Epithelial cell of proximal tubule (primary cell): ENCODE results near the gene AHI1. TPM values are rescaled to one million over a fixed set of nuclear protein-coding genes. Genes with fewer than 3 reads are reported as not detected.

Source experiments
- DNase-seq: peaks from one replicate; pipeline ENCODE4 v3.0.0-alpha.2; 2011; ENCODE audit warnings: low read depth
- H3K4me3 ChIP-seq: 2 replicates; pipeline ENCODE4 v1.5.1; 2011; ENCODE audit warnings: low read depth, mild to moderate bottlenecking, low read length
- total RNA-seq: library from RNA; depleted of rRNA; stranded (reverse); fragments of >200 nt; gene quantifications from 2 replicates; pipeline ENCODE4 v1.2.3, GENCODE V29; 2015
- TF ChIP-seq, protein P1 (sequence below): conservative IDR thresholded peaks from 2 replicates; pipeline ENCODE4 v1.5.1; 2012; ENCODE audit warnings: low read depth, mild to moderate bottlenecking, low read length

Gene AHI1
- total RNA-seq, 1 donor from 2014 or later = 7.5 TPM

DNA sequence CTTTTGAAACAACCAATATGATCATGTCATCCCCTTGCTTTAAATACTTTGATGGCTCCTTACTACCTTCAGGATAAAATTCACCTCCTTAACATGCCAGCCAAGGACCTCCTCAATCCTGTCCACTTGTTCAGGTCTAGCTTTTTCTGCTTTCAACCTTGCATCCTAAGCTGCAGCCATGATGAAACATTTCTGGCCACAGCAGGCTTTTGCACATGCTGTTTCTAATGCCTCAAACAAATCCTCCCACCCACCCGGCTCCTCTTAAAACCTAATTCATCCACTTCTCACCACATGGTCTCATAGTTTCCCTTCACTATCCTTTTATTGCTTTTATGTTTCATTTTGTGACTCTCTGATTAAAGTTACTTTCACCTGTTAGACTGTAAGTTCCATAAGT lies 191.9 kb downstream of the AHI1 start:
- H3K4me3 ChIP-seq = no peak overlapping the region
- TF ChIP-seq, protein P1, sequence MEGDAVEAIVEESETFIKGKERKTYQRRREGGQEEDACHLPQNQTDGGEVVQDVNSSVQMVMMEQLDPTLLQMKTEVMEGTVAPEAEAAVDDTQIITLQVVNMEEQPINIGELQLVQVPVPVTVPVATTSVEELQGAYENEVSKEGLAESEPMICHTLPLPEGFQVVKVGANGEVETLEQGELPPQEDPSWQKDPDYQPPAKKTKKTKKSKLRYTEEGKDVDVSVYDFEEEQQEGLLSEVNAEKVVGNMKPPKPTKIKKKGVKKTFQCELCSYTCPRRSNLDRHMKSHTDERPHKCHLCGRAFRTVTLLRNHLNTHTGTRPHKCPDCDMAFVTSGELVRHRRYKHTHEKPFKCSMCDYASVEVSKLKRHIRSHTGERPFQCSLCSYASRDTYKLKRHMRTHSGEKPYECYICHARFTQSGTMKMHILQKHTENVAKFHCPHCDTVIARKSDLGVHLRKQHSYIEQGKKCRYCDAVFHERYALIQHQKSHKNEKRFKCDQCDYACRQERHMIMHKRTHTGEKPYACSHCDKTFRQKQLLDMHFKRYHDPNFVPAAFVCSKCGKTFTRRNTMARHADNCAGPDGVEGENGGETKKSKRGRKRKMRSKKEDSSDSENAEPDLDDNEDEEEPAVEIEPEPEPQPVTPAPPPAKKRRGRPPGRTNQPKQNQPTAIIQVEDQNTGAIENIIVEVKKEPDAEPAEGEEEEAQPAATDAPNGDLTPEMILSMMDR = no peak
- no peak for DNase-seq

DNA sequence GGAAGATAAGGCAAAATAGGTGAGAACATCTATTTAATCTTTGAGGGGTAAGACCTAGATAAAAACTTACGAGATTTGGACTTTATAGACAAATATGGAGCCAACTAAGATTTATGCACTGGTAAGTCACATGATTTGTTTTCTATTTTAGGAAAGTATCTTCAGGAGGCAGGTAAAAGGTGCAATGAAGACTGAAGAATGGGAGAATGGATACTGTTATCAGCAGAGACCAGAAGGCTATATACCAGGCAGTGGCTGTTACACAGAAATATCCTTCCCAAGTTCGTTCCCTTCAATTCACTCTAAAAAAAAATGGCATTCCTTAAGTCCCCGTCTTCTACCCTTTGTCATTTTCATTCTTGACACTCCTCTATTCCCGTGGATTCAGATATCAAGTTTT lies 192.7 kb downstream of the AHI1 start:
- no peak for DNase-seq
- no peak overlapping the region for H3K4me3 ChIP-seq
- TF ChIP-seq, protein P1 = no peak

DNA sequence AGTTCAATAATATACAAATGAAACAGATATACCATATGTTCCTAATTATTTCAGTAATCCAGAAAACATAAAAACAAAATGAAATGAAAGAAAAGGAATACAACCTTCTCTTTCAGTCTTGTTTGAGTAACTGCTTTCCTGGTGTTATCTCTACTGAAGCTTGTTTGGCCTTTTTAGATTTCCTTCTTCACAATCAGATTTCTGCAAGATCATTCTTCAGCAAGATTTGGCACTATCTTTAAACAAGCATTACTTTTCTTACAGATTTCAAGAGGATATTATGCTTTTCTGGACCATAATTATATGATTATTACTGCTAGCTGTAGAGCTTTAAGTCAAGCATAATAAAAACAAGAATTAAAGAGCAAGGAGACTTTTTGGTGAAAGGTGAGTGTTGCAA lies 196.2 kb downstream of the AHI1 start:
- H3K4me3 ChIP-seq = no peak overlapping the region
- DNase-seq = no peak
- TF ChIP-seq, protein P1 = no peak

DNA sequence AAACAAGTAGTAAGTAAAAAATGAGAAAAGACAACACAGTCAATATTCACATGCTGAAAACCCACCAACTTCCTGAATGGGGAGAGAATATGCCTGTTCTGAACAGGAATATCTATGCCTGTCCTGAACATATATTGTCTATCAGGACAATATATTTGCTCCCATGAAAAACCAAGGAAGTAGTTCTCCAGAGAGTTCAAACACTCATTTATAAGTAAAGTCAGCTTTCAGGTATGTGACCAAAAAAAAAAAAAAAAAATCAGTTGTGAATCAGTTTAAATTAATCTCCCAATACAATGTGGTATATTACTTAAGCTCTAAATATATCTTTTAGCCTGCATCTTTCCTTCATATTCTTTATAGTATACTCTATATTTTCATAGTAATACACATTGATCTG lies 197.0 kb downstream of the AHI1 start:
- DNase-seq = no peak
- H3K4me3 ChIP-seq = no peak overlapping the region
- TF ChIP-seq, protein P1 = no peak

DNA sequence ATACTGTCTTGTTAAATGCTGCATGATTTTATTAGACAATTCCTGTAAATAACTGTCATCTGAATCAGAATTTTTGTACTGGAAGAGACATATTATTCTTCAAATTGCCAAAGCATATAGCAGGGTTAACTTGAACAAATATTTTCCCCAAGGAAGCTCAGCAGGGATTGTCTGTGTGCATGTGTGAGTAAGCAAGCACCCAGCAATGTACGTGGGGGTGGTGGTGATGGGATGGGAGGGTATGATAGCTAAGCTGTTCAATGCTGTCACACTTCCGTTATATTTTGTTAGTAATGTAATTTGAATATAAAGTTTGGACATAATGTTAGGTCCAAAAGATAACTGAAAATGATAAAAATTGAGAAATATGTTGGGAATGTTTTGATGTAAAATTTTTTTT lies 198.3 kb downstream of the AHI1 start:
- no peak for DNase-seq
- TF ChIP-seq, protein P1 = no peak
- no peak overlapping the region for H3K4me3 ChIP-seq

DNA sequence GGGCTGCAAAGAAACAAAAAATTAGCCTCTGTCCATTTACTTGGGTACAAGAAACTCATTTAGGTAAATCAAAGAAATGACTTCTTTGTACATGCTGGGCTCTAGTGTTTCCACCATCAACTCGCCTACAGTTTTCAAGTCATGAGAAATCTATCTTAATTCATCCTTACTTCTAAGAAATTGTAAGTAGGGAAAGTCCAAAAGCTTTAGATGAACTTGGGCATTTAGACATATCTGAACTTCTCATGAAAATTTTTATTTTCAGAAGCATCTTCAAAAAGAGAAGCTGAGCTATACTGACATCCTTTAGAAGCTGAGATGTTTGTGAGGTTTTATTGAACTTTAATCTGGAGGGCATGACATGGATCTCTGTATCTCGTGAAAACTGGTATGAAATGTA lies 199.1 kb downstream of the AHI1 start:
- DNase-seq = no peak
- H3K4me3 ChIP-seq = no peak overlapping the region
- TF ChIP-seq, protein P1 = no peak

DNA sequence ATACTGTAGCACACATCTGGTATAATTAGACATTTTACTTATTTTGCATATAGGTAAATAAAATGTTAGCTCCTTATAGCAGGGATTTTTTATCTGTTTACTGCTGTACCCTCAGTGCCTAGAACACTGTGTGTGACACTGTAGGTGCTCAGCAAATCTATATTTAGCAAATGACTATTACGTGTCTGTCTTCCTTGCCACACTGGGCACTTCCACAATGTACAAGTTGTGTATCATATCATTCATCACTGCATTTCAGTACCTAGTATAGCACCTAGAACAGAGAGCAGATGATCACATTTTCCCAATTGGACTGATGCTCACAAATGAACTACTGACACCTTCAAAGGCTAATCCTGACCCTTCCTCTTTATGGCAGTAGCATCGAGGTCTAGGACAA lies 200.8 kb downstream of the AHI1 start:
- TF ChIP-seq, protein P1 = no peak
- no peak for DNase-seq
- no peak overlapping the region for H3K4me3 ChIP-seq
